ENCODE data around the gene PTPRF. TPM values are rescaled to one million over a fixed set of nuclear protein-coding genes. Genes with fewer than 3 reads are reported as not detected.

Gene PTPRF
- total and polyA plus RNA-seq, 4 donors: 40.0 to 160 (median 92.1) TPM

DNA sequence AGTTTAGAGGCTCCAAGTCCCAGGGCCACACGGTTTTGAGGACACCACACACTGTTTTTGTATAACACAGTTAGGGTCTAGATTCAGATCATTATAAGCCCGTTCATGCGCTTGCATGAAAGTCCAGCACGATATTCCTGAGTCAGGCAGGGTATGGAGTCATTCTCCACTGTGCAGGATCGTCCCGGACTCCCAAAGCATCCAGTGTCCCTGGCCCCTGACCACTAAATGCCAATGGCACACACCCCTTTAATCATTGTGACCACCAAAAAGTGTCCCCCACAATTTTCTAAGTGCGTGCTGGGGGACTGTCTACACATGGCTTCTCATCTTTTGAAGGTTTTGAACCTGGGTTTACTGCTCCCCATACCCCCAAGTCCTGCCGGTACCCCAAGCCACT, 27.1 kb upstream of the PTPRF start:
- H3K9ac ChIP-seq (ENCODE audit: insufficient read depth in 1 of 2, low read length in 2 of 2): no peak overlapping the region
- no peak overlapping the region for H3K4me3 ChIP-seq
- H3K9me3 ChIP-seq (ENCODE audit: control insufficient read depth in 4 of 4, insufficient read depth in 3 of 4, low read length in 3 of 4): no peaks in the 10 kb centered on the region
- 93 to 96% methylated on average over 8 of the region's 8 CpGs for WGBS, 2 donors
- no peak for DNase-seq
- no peak for TF ChIP-seq CTCF (IDR thresholded peaks at IDR 0.05; ENCODE audit: control extremely low read depth, extremely low read depth)
- peaks cover 0 to 2% (median 0%) of the 10 kb centered on the region in 5 donors for H3K4me1 ChIP-seq (ENCODE audit: control insufficient read depth in 5 of 5, insufficient read depth in 5 of 5, low read length in 5 of 5)
- H3K27me3 ChIP-seq (ENCODE audit: control insufficient read depth in 3 of 3, insufficient read depth in 3 of 3, low read length in 2 of 3): no peaks in the 10 kb centered on the region
- H3K27ac ChIP-seq (ENCODE audit: low read depth in 1 of 2, low read length in 1 of 2): no peak overlapping the region
- no peaks in the 10 kb centered on the region for H3K36me3 ChIP-seq (ENCODE audit: control insufficient read depth in 4 of 4, insufficient read depth in 4 of 4, low read length in 4 of 4)
- no peak for ATAC-seq (ENCODE audit: insufficient read depth, low FRiP score)

GRCh38 chr1:43505077-43505780, 25.5 kb upstream of the PTPRF start:
- H3K27me3 ChIP-seq (ENCODE audit: control insufficient read depth in 3 of 3, insufficient read depth in 3 of 3, low read length in 2 of 3): no peaks in the 10 kb centered on the region
- ATAC-seq (ENCODE audit: insufficient read depth, low FRiP score) (no peak), DNase-seq (no peak)
- no peak overlapping the region for H3K27ac ChIP-seq (ENCODE audit: low read depth in 1 of 2, low read length in 1 of 2)
- no peak overlapping the region for H3K4me3 ChIP-seq
- no peak overlapping the region for H3K9ac ChIP-seq (ENCODE audit: insufficient read depth in 1 of 2, low read length in 2 of 2)
- H3K4me1 ChIP-seq (ENCODE audit: control insufficient read depth in 5 of 5, insufficient read depth in 5 of 5, low read length in 5 of 5): peaks cover 0 to 4% (median 0%) of the 10 kb centered on the region in 5 donors
- H3K9me3 ChIP-seq (ENCODE audit: control insufficient read depth in 4 of 4, insufficient read depth in 3 of 4, low read length in 3 of 4): no peaks in the 10 kb centered on the region
- TF ChIP-seq CTCF (IDR thresholded peaks at IDR 0.05; ENCODE audit: control extremely low read depth, extremely low read depth): no peak
- no peaks in the 10 kb centered on the region for H3K36me3 ChIP-seq (ENCODE audit: control insufficient read depth in 4 of 4, insufficient read depth in 4 of 4, low read length in 4 of 4)
- WGBS, 2 donors: 93% methylated on average over 10 of the region's 10 CpGs

DNA sequence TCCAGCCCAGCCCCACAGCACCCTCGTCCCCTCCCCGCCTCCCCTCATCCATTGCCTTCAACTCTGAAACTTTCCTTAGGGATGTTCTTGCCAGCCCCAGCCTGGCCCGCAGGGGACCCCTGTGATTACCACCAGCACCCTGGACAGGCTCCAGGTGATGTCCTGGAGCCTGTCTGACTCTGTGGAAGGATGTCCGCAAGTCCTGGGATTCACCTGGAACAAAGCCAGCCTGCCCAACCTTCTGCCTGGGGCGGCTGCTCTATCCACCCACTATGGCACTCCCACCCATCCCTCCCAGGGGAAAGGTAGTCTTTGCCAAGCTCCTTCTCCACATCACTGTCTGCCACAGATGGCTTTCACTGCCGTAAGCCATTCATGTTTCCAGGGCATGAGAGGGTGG, 24.4 kb upstream of the PTPRF start:
- no peaks in the 10 kb centered on the region for H3K36me3 ChIP-seq (ENCODE audit: control insufficient read depth in 4 of 4, insufficient read depth in 4 of 4, low read length in 4 of 4)
- no peak overlapping the region for H3K9ac ChIP-seq (ENCODE audit: insufficient read depth in 1 of 2, low read length in 2 of 2)
- 90 to 91% methylated on average over 6 of the region's 6 CpGs for WGBS, 2 donors
- no peak for ATAC-seq (ENCODE audit: insufficient read depth, low FRiP score)
- DNase-seq: no peak
- H3K4me3 ChIP-seq: no peak overlapping the region
- no peak for TF ChIP-seq CTCF (IDR thresholded peaks at IDR 0.05; ENCODE audit: control extremely low read depth, extremely low read depth)
- H3K27ac ChIP-seq (ENCODE audit: low read depth in 1 of 2, low read length in 1 of 2): no peak overlapping the region
- no peaks in the 10 kb centered on the region for H3K27me3 ChIP-seq (ENCODE audit: control insufficient read depth in 3 of 3, insufficient read depth in 3 of 3, low read length in 2 of 3)
- H3K9me3 ChIP-seq (ENCODE audit: control insufficient read depth in 4 of 4, insufficient read depth in 3 of 4, low read length in 3 of 4): peaks cover 0 to under 1% (median 0%) of the 10 kb centered on the region in 4 donors
- H3K4me1 ChIP-seq (ENCODE audit: control insufficient read depth in 5 of 5, insufficient read depth in 5 of 5, low read length in 5 of 5): peaks cover 0 to 4% (median 0%) of the 10 kb centered on the region in 5 donors
